HEK293T (cell line): Measurements from ENCODE around the gene C18orf63.

Experiments
- ARNT ChIP-seq: fragments of 450-650 bp; IDR thresholded peaks from 2 replicates; pipeline ENCODE4 v1.6.1; 2017; ENCODE audit warnings: mild to moderate bottlenecking
- BHLHE40 ChIP-seq: fragments of 450-650 bp; IDR thresholded peaks from 2 replicates; pipeline ENCODE4 v1.6.1; 2016; ENCODE audit warnings: mild to moderate bottlenecking, moderate library complexity, borderline replicate concordance
- FOXM1 ChIP-seq: fragments of 450-650 bp; IDR thresholded peaks from 2 replicates; pipeline ENCODE4 v1.6.1; 2017; ENCODE audit warnings: mild to moderate bottlenecking, borderline replicate concordance
- HDGF ChIP-seq: fragments of 450-650 bp; IDR thresholded peaks from 2 replicates; pipeline ENCODE4 v1.6.1; 2017; ENCODE audit warnings: antibody characterized with exemption, borderline replicate concordance
- LEF1 ChIP-seq: fragments of 450-650 bp; IDR thresholded peaks from 2 replicates; pipeline ENCODE4 v1.6.1; 2017; ENCODE audit warnings: mild to moderate bottlenecking, borderline replicate concordance
- SP1 ChIP-seq: fragments of 450-650 bp; IDR thresholded peaks from 2 replicates; pipeline ENCODE4 v1.6.1; 2017
- TARDBP ChIP-seq: fragments of 450-650 bp; IDR thresholded peaks from 2 replicates; pipeline ENCODE4 v1.6.1; 2016
- ZNF384 ChIP-seq: fragments of 450-650 bp; IDR thresholded peaks from 2 replicates; pipeline ENCODE4 v1.6.1; 2016

GRCh38 chr18:74289137-74289536, 26.5 kb upstream of the C18orf63 start:
- TF ChIP-seq ZNF384 (no peak), HDGF (no peak), LEF1 (no peak), SP1 (no peak), ARNT (no peak), BHLHE40 (no peak), TARDBP (no peak), FOXM1 (no peak)
